Calu3 (cell line): Measurements from ENCODE around the gene SLC24A3. TPM values are rescaled to one million over a fixed set of nuclear protein-coding genes. Genes with fewer than 3 reads are reported as not detected.

Source experiments
- BruUV-seq: library from RNA; stranded (reverse); fragments of 400-500 nt; replicated peaks from 2 replicates; lab custom pipeline; 2021; lab: Mats Ljungman, UMichigan
- CTCF ChIA-PET: fragments of 300-600 bp; sonication (Branson Sonifier 250); formaldehyde crosslinking; loops from one replicate; lab custom pipeline; 2022; ENCODE audit warnings: antibody characterized with exemption; lab: Charles Lee
- DNase-seq: peaks from one replicate; pipeline ENCODE4 v3.0.0; 2022
- H3K27ac Mint-ChIP-seq: one replicate; pipeline ENCODE4 v1.8.0; 2022; ENCODE audit warnings: mixed read lengths; ENCODE audit not compliant: unreplicated experiment
- H3K27me3 Mint-ChIP-seq: one replicate; pipeline ENCODE4 v1.8.0; 2022; ENCODE audit warnings: mixed read lengths; ENCODE audit not compliant: unreplicated experiment
- H3K36me3 Mint-ChIP-seq: one replicate; pipeline ENCODE4 v1.8.0; 2022; ENCODE audit warnings: mild to moderate bottlenecking, moderate library complexity, mixed read lengths; ENCODE audit not compliant: insufficient read depth, unreplicated experiment
- H3K4me1 Mint-ChIP-seq: one replicate; pipeline ENCODE4 v1.8.0; 2022; ENCODE audit warnings: mild to moderate bottlenecking, low read depth, mixed read lengths; ENCODE audit not compliant: unreplicated experiment
- H3K4me3 Mint-ChIP-seq: one replicate; pipeline ENCODE4 v1.8.0; 2022; ENCODE audit warnings: mild to moderate bottlenecking, low read depth, moderate library complexity, mixed read lengths; ENCODE audit not compliant: unreplicated experiment
- H3K9me3 Mint-ChIP-seq: one replicate; pipeline ENCODE4 v1.8.0; 2022; ENCODE audit warnings: low read depth, mixed read lengths; ENCODE audit not compliant: unreplicated experiment
- CTCF ChIP-seq: fragments of 200-600 bp; IDR thresholded peaks from one replicate; pipeline ENCODE4 v1.8.0; 2022; ENCODE audit warnings: antibody characterized with exemption; ENCODE audit not compliant: unreplicated experiment
- intact Hi-C: fragments of 100-400 bp; cut with micrococcal nuclease; formaldehyde crosslinking; loops from one replicate; pipeline ENCODE4 v1.10.0; 2022; ENCODE audit not compliant: unreplicated experiment
- total RNA-seq: library from RNA; stranded (reverse); gene quantifications from 2 replicates; pipeline ENCODE4 v1.2.3, GENCODE V29; 2022

The SLC24A3 gene
- total RNA-seq, 1 experiment from 2014 or later = not detected

GRCh38 chr20:19760371-19760721 is 547.9 kb downstream of the SLC24A3 start:
- H3K27me3 Mint-ChIP-seq = no peaks in the 10 kb centered on the region
- no TSS peak for BruUV-seq
- H3K36me3 Mint-ChIP-seq = peaks cover 18% of the 10 kb centered on the region
- H3K4me1 Mint-ChIP-seq = peaks cover 10% of the 10 kb centered on the region
- CTCF ChIA-PET = interaction anchor here (0.6 kb wide), 1 partner anchor 11 kb away, joined by 3 read pairs; no protein-coding TSS in a partner anchor
- intact Hi-C loops = no loop called here
- H3K27ac Mint-ChIP-seq = no peak overlapping the region
- TF ChIP-seq CTCF = no peak
- H3K9me3 Mint-ChIP-seq = no peaks in the 10 kb centered on the region
- no peak for DNase-seq
- no peak overlapping the region for H3K4me3 Mint-ChIP-seq

- no TSS peak for BruUV-seq
- no peaks in the 10 kb centered on the region for H3K27me3 Mint-ChIP-seq
- no peak overlapping the region for H3K27ac Mint-ChIP-seq
- peaks cover 14% of the 10 kb centered on the region for H3K36me3 Mint-ChIP-seq
- H3K4me3 Mint-ChIP-seq = no peak overlapping the region
- intact Hi-C loops = no loop called here
- H3K9me3 Mint-ChIP-seq = no peaks in the 10 kb centered on the region
- H3K4me1 Mint-ChIP-seq = peaks cover 9% of the 10 kb centered on the region
- TF ChIP-seq CTCF = no peak
- CTCF ChIA-PET = no interaction called here
- DNase-seq = no peak
Observed at GRCh38 chr20:19761326-19761725, 548.9 kb downstream of the SLC24A3 start.

- Mint-ChIP-seq H3K27ac (no peak overlapping the region), H3K27me3 (no peaks in the 10 kb centered on the region), H3K4me3 (no peak overlapping the region), H3K36me3 (peaks cover 14% of the 10 kb centered on the region), H3K9me3 (no peaks in the 10 kb centered on the region), H3K4me1 (peaks cover 8% of the 10 kb centered on the region)
- intact Hi-C loops = no loop called here
- no peak for DNase-seq
- BruUV-seq = no TSS peak
- CTCF ChIA-PET = no interaction called here
- no peak for TF ChIP-seq CTCF
Observed at GRCh38 chr20:19761841-19762240, 549.4 kb downstream of the SLC24A3 start.

- no peaks in the 10 kb centered on the region for H3K27me3 Mint-ChIP-seq
- no TSS peak for BruUV-seq
- TF ChIP-seq CTCF = no peak
- H3K36me3 Mint-ChIP-seq = no peaks in the 10 kb centered on the region
- H3K4me1 Mint-ChIP-seq = peaks cover 15% of the 10 kb centered on the region
- intact Hi-C loops = no loop called here
- no peaks in the 10 kb centered on the region for H3K9me3 Mint-ChIP-seq
- no peak for DNase-seq
- CTCF ChIA-PET = no interaction called here
- H3K4me3 Mint-ChIP-seq = no peak overlapping the region
- no peak overlapping the region for H3K27ac Mint-ChIP-seq
Observed at GRCh38 chr20:19764207-19764606, 551.8 kb downstream of the SLC24A3 start.
